H1 (cell line): ENCODE results near the gene TCF21. TPM values are rescaled to one million over a fixed set of nuclear protein-coding genes. Genes with fewer than 3 reads are reported as not detected.

Experiments used
- ASH2L ChIP-seq: fragments of 200-600, 300-600 bp; sonication (generic); IDR thresholded peaks from one replicate; pipeline ENCODE4 v1.7.1; 2017; ENCODE audit warnings: low read length
- ATF3 ChIP-seq: IDR thresholded peaks from 2 replicates; pipeline ENCODE4 v1.6.1; 2011; ENCODE audit warnings: low read depth, mild to moderate bottlenecking, low read length; ENCODE audit not compliant: insufficient read depth
- BRCA1 ChIP-seq: IDR thresholded peaks from 2 replicates; pipeline ENCODE4 v1.6.1; 2012; ENCODE audit warnings: low read depth, low read length, improper control_type of control experiment
- CTBP2 ChIP-seq: IDR thresholded peaks from 2 replicates; pipeline ENCODE4 v1.7.0; 2011; ENCODE audit warnings: borderline replicate concordance, mild to moderate bottlenecking, moderate library complexity, mixed read lengths, low read length; ENCODE audit not compliant: insufficient read depth, insufficient read length
- MAX ChIP-seq: IDR thresholded peaks from 2 replicates; pipeline ENCODE4 v1.6.1; 2012; ENCODE audit warnings: inconsistent platforms
- RNF2 ChIP-seq: fragments of 200-900, 300-1000 bp; sonication (generic); IDR thresholded peaks from 2 replicates; pipeline ENCODE4 v1.7.1; 2016; ENCODE audit warnings: borderline replicate concordance, low read depth, mild to moderate bottlenecking, antibody characterized with exemption, low read length; ENCODE audit not compliant: poor library complexity, severe bottlenecking; ENCODE audit errors: missing control alignments
- RXRA ChIP-seq: IDR thresholded peaks from 2 replicates; pipeline ENCODE4 v1.6.1; 2011; ENCODE audit warnings: low read depth, mild to moderate bottlenecking, low read length, moderate library complexity; ENCODE audit not compliant: insufficient read depth
- SRF ChIP-seq: IDR thresholded peaks from 2 replicates; pipeline ENCODE4 v1.6.1; 2011; ENCODE audit warnings: mild to moderate bottlenecking, low read depth, low read length, moderate library complexity
- polyA plus RNA-seq, 7 experiments: library from polyadenylated mRNA; depleted of rRNA in 3 of 7; stranded (reverse) in 5 of 7; unstranded in 2 of 7; fragments of >200 nt in 5 of 7; fragments of 200-250 nt in 2 of 7; gene quantifications; 1 replicate in 5 of 7; 2 replicates in 1 of 7; 4 replicates in 1 of 7; pipeline versions ENCODE4 v1.2.1 to v1.2.3, GENCODE V29; 2011 to 2013; ENCODE audit warnings: missing spikeins in 2 of 7, mixed read lengths in 2 of 7
- total RNA-seq: library from RNA; stranded (reverse); fragmentation: NEBNext Ultra II Directional; extraction: Animal tissue kit (Norgen Biotek cat#: 25700); gene quantifications from 2 replicates; pipeline ENCODE4 v1.2.1, GENCODE V29; 2021

Gene TCF21
- total and polyA plus RNA-seq, 2 of the 8 experiments (the other 6 are each of a cell fraction or from before 2014, with no cell fraction given) = 0.05 to 0.09 TPM

DNA sequence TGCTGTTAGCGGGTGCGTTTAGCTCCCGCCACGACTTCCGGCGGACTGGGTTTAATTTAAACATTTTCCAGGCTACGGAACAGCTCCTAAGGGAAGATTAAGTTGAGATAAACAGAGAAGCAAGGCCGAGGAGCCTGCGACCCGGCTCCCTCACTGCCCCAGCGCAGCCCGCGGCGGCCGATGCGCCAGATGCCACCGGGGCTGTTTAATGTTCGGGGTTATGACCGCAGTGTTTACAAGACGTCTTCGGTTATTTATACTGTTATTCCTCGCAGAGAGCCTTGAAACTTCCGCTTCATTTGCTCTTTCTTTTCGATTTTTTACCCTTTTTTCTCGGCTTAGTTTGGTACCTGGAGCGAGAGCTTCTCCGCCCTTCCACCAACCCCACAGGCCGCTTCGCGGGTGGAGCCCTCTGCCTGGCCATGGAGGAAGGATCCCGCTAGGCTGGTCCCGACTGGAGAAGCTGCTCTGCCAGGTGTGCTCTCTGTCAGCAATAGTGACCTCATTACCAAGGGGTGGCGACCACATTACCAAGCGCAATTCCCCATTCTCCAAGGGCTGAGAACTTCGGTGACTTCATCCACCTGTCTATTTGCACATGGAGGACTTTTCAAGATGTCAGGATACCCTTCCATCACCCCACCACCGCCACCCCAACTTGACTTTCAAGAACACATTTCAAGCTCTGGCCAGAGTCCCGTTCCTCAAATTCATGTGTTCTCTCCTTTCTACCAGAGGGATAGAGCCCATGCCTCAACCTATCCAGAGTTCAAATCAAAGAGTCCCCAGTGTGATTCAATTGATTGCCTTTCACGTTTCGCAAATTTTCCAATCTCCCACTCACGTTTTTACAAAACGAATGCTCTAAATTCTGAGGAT lies 4.1 kb downstream of the TCF21 start (continued):
- peak; percentile 92 for TF ChIP-seq RNF2
- TF ChIP-seq SRF = no peak
- no peak for TF ChIP-seq ATF3
- no peak for TF ChIP-seq CTBP2
- no peak for TF ChIP-seq BRCA1
- no peak for TF ChIP-seq RXRA
- no peak for TF ChIP-seq MAX
- TF ChIP-seq ASH2L = no peak
- TF ChIP-seq, all 59 proteins: peak for 3
